ENCODE measurements around the gene UGT1A8.
A peak's percentile ranks its signal among the peaks of the same experiment; 100 is the strongest.
"Not testable (repeated sequence)": the region's sequence is repeated elsewhere in the genome, so short reads cannot be mapped to it uniquely, and the experiment has no call there.

Gene UGT1A8

DNA sequence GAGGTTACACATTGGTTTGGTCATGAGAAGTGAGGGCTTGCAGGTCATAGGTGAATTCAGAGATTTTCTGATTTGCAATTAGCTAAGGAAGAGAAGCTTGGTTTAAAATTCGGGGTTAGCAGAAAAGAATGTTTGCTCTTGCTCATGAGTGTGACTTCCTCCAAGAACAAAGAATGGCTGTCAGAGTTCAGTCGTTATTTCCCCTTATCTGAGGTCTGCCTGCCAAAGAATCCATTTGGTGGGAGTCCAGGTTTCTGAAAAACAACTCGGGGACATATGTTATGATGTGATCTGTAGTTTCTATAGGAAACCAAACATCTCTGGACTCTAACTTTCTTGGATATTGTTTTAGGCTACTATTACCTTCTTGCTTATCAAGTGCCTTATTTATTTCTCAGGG lies 72.1 kb downstream of the UGT1A8 start:
- DNase-seq, result no peak

DNA sequence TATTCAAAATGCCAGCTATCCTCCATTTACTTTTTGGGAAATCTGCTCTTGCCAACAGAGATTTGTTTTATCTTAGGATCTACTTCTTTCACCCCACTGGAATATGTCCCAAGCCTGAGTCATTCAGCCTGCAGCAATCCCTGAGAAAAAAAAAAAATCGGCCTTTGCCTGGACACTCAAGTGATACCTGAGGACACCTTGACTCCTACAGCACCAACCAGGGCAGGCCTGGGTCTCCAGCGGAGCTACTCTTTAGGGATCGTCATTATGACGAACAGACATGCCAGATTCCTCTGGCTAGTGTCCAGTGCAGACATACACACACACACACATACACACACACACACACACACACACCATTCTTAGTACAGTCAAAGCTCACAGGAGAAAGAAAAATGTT lies 73.0 kb downstream of the UGT1A8 start:
- no peak for DNase-seq

- no peak for DNase-seq
Measured at GRCh38 chr2:233691443-233692433, 74.3 kb downstream of the UGT1A8 start.

DNA sequence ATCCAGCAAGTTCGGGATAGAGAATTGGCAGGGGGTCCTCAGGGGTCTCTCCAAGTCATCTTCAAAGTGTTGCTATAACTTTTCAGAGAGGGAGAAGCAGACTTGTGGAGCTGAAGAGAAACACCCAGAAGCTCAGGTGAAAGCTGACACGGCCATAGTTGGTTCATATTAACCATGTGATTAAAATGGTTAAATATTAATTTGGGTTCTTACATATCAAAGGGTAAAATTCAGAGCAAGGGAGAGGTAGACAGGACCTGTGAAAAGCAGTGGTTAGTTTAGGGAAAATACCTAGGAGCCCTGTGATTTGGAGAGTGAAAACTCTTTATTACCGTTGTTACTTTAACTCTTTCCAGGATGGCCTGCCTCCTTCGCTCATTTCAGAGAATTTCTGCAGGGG lies 75.2 kb downstream of the UGT1A8 start, which contains the start of gene UGT1A6:
Gene UGT1A6, plus strand, starts transcription at position 243 of the 400 bp plus-strand sequence. Its CDS starts 115 bp downstream, at position 358.
- no peak for DNase-seq

GRCh38 chr2:233693963-233694362 lies 76.5 kb downstream of the UGT1A8 start:
- DNase-seq, result no peak

DNA sequence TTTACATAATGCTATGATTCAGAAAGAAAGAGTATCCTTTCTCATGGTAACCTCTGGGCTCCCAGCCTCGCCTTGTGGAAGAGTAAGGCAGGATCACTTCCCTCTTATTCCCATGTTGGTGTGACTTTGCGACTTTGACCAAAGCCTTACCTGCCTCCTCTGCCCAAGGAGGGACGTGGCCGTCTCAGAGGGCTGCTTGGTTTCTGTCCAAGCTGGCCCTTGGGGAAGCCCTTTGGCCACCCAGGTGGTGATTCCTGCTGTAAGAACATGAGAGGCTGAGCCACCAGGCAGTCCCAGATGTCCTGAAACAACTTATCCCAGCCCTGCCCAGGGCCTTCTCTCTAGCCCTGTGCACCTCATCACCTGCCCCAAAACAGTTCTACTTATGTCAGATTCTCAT lies 81.3 kb downstream of the UGT1A8 start:
- DNase-seq, result no peak

DNA sequence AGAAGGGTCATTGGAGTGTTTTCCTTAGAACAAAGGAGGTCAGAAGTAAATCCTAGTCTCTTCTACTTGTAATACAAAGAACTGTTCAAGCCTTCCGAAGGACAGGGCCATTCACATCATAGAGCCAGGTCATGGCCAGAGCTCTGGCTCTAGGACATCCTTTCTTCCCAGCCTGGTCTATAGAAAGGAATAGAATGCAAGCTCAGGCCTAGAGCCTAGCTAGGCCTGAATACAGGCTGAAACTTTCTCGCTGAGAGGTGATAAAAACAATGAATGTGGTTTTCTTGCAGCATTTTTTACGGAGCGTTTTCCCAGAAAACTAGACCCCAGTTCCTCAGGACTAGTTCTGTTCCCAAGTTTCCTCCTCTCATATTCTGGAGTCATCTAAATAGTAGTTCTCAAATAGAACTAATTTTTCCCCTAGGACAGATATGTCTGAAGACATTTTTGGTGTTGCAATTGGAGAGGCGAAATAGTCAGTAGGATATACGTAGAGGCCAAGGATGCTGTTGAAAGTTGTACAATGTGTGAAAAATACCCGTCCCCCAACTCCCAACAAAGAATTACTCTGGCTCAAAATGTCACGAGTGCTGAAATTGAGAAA lies 82.1 kb downstream of the UGT1A8 start:
- no peak for DNase-seq

- DNase-seq, result no peak
Measured at GRCh38 chr2:233700028-233700635, 82.7 kb downstream of the UGT1A8 start.

- DNase-seq, result not testable (repeated sequence)
Measured at GRCh38 chr2:233700842-233701241, 83.4 kb downstream of the UGT1A8 start.

DNA sequence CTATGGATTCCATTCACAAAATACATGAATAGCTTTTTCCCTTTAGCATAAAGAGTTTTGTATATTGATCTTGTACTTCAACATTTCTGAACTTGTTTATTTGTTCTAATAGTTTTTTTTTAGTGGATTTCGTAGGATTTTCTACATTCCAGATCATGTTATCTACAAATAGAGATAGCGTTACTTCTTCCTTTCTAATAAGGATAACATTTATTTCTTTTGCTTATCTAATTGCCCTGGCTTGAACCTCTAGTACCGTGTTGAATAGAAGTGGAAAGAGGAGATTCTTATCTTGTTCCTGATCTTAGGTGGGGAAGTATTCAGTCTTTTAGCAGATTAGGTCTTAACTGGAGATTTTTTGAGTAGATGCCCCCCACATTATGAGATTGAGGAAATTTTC lies 84.8 kb downstream of the UGT1A8 start:
- DNase-seq, result no peak

GRCh38 chr2:233705911-233706506 lies 88.6 kb downstream of the UGT1A8 start:
- no peak for DNase-seq

GRCh38 chr2:233706720-233707119 lies 89.3 kb downstream of the UGT1A8 start:
- no peak for DNase-seq

- DNase-seq, result no peak
Measured at GRCh38 chr2:233707940-233708644, 90.7 kb downstream of the UGT1A8 start.

DNA sequence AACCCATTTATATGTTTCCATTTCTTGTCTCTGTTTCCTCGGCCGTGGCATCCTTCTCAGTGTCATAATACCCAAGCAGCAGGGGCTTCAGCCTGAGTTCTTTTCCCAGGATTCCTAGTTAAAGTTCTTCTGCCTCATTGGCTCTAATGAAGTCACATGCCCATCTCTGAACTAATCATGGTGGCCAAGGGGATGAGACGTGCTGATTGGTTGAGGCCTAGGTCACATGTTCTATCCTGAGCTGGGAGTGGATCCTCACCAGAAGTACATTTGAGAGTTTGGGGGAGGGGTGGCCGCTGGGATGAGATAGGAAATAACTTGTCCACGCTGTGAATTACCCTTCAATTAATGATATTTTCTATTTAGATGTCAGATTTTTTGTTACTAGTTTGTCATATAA lies 91.5 kb downstream of the UGT1A8 start:
- no peak for DNase-seq

DNA sequence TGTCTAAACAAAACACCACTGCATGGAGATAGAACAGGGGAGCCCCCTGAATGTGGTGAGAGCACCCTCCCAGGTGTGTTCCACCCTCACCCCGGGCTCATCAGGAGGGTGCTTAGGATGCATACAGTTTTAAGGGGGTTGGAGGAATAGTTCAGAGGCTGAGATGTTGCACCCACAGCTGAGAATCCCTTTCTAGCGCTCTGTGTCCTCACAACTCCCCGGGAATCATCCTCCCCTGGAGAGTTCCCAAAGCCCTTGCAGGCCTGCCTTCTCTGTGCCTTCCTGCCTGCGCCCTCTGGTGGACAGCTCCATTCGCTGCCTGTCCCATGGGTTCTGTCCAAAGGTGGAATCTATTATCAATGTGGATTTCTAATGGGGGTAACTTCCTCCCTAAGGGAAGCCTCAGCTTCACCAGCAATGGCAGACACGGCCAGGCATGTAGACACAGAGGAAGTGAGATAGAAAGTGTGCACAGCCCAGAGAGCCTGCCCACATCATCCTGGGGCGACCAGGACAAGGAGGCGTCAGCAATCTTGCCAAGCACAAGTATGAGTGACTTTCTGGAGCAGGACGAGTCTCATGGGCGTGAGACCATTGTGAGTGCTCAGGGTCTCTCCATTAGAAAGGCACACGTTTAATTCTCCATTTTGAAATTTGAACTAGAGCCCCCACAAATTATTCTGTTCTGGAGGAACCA lies 94.0 kb downstream of the UGT1A8 start:
- peak; percentile 71 for DNase-seq

DNA sequence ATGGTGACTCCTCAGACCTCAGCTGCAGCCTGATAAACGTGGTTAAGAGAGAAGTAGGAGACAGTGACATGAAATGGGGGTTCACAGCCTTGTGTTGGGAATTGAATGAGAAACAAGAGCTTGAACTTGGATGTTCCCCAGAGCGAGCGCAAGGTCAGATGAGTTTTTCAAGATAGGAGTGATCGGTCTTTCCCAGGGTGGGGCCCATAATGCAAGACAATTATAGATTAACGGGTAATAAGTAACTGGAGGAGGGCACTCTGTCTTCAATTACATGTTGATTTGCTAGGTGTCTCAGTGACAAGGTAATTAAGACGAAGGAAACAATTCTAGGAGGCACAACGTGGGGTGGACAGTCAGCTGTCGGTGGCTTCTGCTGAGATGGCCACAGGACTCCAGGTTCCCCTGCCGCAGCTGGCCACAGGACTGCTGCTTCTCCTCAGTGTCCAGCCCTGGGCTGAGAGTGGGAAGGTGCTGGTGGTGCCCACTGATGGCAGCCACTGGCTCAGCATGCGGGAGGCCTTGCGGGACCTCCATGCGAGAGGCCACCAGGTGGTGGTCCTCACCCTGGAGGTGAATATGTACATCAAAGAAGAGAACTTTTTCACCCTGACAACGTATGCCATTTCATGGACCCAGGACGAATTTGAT lies 95.3 kb downstream of the UGT1A8 start, which contains the start of gene UGT1A5:
Gene UGT1A5, plus strand, starts transcription at position 297 of the 651 bp plus-strand sequence. Its CDS starts 85 bp downstream, at position 382.
- DNase-seq, result no peak

DNA sequence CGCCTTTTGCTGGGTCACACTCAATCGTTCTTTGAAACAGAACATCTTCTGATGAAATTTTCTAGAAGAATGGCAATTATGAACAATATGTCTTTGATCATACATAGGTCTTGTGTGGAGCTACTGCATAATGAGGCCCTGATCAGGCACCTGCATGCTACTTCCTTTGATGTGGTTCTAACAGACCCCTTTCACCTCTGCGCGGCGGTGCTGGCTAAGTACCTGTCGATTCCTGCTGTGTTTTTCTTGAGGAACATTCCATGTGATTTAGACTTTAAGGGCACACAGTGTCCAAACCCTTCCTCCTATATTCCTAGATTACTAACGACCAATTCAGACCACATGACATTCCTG lies 95.8 kb downstream of the UGT1A8 start:
- DNase-seq, result no peak

- DNase-seq, result no peak
Measured at GRCh38 chr2:233714121-233714520, 96.7 kb downstream of the UGT1A8 start.

DNA sequence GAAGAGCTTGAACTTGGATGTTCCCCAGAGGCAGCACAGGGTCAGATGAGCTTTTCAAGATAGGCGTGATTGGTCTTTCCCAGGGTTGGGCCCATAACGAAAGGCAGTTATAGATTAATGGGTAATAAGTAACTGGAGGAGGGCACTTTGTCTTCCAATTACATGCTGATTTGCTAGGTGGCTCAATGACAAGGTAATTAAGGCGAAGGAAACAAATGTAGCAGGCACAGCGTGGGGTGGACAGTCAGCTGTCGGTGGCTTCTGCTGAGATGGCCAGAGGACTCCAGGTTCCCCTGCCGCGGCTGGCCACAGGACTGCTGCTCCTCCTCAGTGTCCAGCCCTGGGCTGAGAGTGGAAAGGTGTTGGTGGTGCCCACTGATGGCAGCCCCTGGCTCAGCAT lies 101.1 kb downstream of the UGT1A8 start, which contains the start of gene UGT1A4:
Gene UGT1A4, plus strand, starts transcription at position 185 of the 400 bp plus-strand sequence. Its CDS starts 85 bp downstream, at position 270.
- no peak for DNase-seq

DNA sequence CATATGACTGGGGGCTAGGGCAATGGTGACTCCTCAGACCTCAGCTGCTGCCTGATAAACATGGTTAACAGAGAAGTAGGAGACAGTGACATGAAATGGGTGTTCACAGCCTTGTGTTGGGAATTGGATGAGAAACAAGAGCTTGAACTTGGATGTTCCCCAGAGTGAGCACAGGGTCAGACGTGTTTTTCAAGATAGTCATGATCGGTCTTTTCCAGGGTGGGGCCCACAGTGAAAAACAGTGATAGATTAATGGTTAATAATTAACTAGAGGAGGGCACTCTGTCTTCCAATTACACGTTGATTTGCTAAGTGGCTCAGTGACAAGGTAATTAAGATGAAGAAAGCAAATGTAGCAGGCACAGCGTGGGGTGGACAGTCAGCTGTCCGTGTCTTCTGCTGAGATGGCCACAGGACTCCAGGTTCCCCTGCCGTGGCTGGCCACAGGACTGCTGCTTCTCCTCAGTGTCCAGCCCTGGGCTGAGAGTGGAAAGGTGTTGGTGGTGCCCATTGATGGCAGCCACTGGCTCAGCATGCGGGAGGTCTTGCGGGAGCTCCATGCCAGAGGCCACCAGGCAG lies 111.4 kb downstream of the UGT1A8 start, which contains the start of gene UGT1A3:
Gene UGT1A3, plus strand, starts transcription at position 320 of the 579 bp plus-strand sequence. Its CDS starts 85 bp downstream, at position 405.
- no peak for DNase-seq

Measured in stimulated activated CD4-positive, alpha-beta T cell treated with anti-CD3 and anti-CD28 coated beads, Interleukin-4, amount 100 ng/mL, for 24 hours (primary cell).